ENCODE measurements around the gene MIX23.

GRCh38 chr3:122416966-122417365 is 33.9 kb upstream of the MIX23 start:
- TF ChIP-seq CTCF (IDR thresholded peaks at IDR 0.05) (no peak), POLR2A (IDR thresholded peaks at IDR 0.05) (no peak)
